ENCODE measurements around the gene GFPT1.
"Not testable (repeated sequence)": the region's sequence is repeated elsewhere in the genome, so short reads cannot be mapped to it uniquely, and the experiment has no call there.

GFPT1 gene

DNA sequence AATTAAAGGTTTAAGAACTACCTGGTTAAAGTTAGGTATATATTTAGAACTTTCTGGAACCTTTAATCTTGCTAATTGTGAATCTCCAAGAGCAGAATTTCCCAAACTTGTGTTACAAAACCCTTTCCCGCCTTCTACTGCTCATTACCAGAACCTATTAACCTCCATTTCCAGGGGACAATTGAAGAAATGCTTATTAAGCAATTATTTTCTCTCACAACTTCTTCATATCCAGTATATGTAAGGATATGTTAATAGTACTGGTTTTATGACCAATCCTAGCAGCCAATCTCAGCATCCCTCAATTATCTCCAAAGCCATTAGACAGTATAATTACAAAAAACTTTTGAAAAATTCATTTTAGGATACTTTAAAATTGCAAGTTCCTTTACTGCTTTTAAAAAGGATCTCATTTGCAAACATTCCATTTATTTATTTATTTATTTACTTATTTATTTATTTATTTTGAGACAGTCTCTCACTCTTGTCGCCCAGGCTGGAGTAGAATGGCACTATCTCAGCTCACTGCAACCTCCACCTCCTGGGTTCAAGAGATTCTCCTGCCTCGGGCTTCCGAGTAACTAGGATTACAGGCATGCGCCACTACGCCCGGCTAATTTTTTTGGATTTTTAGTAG lies 3.7 kb downstream of the GFPT1 start:
- DNase-seq (ENCODE audit: low read depth): no peak

DNA sequence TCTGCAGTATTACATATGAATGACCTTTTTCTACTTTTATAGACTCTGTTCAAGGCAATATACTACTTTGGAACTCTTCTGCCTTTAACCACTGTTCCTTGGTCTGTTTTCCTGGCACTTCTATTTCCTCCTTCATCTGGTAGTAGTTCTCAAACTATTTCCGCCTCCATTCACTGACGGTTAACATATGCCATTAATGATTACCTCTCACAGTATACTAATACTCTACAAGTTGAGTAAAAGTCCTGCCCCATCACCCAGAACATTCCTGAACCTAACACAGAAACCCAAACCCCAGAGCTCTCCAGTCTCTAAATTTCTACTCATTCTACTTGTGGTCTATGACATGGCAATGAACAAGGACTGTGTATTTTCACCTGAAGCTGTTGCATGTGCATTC lies 4.5 kb downstream of the GFPT1 start:
- DNase-seq (ENCODE audit: low read depth): no peak

DNA sequence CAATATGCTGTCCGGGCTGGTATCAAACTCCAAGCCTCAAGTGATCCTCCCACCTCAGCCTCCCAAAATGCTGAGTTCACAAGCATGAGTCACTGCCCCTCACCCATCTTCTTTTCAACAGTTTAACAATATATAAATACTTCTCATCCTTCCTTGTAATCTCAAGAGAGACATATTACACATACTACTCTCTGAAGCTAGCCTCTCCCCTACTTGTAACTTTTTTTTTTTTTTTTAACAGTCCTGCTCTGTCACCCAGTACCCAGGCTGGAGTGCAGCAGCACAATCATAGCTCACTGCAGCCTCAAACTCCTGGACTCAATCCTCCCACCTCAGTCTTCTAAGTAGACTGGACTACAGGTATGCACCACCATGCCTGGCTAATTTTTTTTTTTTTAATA lies 5.7 kb downstream of the GFPT1 start:
- DNase-seq (ENCODE audit: low read depth): no peak

DNA sequence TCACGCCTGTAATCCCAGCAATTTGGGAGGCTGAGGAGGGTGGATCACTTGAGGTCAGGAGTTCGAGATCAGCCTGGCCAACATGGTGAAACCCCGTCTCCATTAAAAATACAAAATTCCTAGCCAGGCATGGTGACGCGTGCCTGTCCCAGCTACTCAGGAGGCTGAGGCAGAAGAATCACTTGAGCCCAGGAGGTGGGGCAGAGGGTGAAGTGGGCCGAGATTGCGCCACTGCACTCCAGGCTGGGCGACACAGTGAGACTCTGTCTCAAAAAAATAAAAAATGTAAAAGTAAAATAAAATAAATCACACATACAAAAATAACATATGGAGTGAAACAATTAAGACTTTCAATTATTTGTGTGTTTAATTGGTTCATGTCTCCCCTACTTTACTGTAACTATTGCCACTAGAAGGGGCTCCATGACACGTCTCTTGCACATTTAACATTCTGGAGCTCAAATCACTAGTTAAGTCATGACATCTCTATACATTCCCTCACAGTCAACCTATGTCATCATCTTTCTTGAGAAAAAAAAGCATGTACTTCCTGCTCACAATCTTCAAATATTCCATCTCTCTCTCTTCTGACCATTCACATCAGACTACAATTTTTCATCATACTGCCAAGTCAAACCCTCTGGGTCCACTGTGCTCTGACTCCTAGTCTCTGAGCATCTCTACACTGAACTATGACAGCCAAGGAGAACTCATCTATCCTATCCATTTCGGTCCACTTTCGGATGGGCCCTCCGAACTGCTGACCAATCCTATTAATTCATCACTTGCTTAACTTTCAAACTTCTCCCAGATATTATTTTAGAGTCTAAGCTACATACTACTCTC lies 6.7 kb downstream of the GFPT1 start:
- DNase-seq (ENCODE audit: low read depth): no peak

DNA sequence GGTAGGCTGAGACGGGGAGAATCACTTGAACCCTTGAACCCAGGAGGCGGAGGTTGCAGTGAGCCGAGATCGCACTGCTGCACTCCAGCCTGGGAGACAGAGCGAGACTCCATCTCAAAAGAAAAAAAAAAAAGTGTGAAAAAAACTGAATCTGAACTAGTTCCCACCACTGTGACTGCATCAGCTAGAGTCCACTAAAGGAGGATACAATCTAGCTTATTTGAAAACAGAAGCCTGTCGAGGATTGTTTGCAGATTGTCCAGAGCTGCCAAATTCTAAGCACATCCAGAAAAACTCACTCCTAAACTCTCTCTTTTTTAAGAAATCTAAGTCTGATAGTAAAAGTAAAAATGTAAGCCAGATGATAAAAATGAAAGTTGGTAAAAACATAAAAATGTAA lies 10.6 kb downstream of the GFPT1 start:
- DNase-seq (ENCODE audit: low read depth): no peak

DNA sequence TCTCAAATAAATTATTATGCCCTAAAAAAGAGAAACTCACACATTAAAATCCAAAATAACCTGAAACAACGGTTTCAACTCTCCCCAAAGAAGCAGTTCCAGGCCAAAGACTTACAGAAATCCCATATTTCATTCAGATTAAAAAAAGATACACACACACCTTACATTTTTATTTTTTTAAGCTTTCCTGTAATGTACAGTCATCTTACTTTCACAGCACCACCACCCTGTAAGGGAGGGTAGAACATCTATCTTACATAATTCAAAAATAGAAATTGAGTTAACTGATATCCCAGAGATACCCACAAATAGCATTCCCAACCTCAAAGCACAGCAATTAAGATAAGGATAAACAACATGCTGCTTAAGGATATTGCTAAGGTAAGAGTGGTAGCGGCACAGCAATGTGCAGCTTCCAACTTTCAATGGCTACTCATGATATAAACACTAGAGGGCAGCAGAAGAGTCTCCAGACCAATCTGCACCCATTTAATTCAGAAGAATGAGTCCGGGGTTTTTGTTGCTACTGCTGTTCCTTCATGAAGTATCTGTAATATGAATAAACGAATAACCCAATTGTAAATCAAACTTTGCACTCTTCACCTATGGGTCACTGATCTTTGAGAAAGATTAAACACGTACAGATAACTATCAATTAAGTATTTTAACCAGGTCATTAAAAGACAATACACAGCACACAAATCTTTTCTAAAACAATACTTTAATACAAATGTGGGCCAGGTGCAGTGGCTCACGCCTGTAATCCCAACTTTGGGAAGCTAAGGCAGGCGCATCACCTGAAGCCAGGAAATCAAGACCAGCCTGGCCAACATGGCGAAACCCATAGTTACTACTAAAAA lies 11.3 kb downstream of the GFPT1 start:
- DNase-seq (ENCODE audit: low read depth): no peak

- no peak for DNase-seq (ENCODE audit: low read depth)
These were observed 14.3 kb downstream of the GFPT1 start for GRCh38 chr2:69372767-69373166.

- no peak for DNase-seq (ENCODE audit: low read depth)
These were observed 17.2 kb downstream of the GFPT1 start for GRCh38 chr2:69369802-69370201.

- DNase-seq (ENCODE audit: low read depth): no peak
These were observed 18.4 kb downstream of the GFPT1 start for GRCh38 chr2:69368588-69368987.

GRCh38 chr2:69359371-69359770 lies 27.7 kb downstream of the GFPT1 start:
- no peak for DNase-seq (ENCODE audit: low read depth)

- no peak for DNase-seq (ENCODE audit: low read depth)
These were observed 28.1 kb downstream of the GFPT1 start for GRCh38 chr2:69358914-69359313.

- no peak for DNase-seq (ENCODE audit: low read depth)
These were observed 30.6 kb downstream of the GFPT1 start for GRCh38 chr2:69356471-69356870.

DNA sequence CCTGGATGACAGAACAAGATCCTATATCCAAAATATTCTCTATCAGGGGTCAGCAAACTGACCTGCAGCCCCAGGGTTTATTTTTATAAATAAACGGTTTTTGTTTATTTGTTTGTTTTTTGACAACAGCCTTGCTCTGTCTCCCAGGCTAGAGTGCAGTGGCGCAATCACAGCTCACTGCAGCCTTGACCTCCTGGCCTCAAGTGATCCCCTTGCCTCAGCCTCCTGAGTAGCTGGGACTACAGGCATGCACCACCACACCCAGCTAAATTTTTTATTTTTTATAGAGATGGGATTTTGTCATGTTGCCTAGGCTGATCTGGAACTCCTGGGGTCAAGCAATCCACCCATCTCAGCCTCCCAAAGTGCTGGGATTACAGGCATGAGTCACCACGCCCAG lies 32.1 kb downstream of the GFPT1 start:
- not testable (repeated sequence) for DNase-seq (ENCODE audit: low read depth)

- no peak for DNase-seq (ENCODE audit: low read depth)
These were observed 33.7 kb downstream of the GFPT1 start for GRCh38 chr2:69353360-69353759.

DNA sequence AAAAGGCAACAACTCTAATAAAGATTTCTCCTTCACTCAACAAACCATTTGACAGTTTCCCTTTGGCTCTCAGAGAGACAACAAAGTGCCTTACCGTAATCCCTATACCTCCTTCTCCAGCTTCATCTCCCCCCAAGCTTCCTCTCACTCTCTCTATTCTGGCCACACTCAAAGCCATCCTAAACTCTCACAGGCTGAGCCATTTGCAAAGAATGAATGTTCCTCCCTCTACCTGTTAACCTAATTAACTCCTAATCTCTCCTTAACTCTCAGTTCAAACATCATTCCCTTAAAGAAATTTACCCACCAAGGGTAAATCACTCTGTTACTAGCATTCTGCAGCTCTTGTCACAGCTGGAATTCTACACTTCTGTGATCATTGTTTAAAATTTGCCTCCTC lies 38.2 kb downstream of the GFPT1 start:
- no peak for DNase-seq (ENCODE audit: low read depth)

- DNase-seq (ENCODE audit: low read depth): no peak
These were observed 41.6 kb downstream of the GFPT1 start for GRCh38 chr2:69345434-69345833.

DNA sequence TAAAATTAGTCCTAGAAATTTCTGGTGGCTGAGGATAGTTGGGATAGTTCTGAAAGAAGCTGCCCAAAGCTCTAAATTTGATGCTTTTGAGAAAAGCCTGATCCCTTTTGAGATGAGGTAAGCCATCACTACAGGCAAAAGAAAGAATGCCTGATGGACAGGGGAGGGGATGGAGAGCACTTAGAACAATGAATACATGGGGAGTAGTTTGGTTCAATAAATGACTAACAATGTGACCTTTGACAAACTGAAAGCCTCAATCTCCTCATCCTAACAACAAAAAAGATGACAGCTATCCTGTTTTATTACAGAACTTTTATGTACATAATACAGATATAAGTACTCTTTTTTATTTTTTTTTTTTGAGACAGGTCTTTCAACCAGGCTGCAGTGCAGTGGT lies 42.7 kb downstream of the GFPT1 start:
- no peak for DNase-seq (ENCODE audit: low read depth)

DNA sequence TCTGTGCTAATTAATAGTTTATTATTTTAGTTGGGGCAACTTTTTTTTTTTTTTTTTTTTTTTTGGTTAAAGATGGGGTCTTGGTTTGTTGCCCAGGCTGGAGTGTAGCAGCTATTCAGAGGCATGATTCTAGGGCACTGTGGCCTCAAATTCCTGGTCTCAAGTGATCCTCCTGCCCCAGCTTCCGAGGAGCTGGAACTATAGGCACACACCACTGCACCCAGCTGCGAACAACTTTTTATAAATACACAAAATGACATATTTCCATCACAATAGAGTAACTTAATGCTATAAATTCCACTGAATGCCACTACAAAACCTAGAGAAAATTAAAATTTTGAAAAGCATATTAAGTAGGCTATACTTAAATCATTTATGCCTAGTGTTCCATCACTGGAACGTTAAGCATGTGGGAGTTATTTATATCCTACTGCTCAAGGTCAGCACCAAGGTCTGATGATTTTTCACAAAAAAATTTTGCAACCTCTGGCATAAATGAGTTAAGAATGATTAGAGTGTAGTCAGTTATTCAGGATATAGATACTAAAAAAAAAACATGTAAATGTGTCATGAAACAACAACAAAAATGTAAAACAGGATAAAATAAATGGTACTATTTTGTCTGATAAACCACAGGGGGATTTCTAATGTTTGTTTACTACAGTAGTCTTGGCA lies 46.8 kb downstream of the GFPT1 start:
- DNase-seq (ENCODE audit: low read depth): no peak

- no peak for DNase-seq (ENCODE audit: low read depth)
These were observed 51.7 kb downstream of the GFPT1 start for GRCh38 chr2:69335311-69335710.

DNA sequence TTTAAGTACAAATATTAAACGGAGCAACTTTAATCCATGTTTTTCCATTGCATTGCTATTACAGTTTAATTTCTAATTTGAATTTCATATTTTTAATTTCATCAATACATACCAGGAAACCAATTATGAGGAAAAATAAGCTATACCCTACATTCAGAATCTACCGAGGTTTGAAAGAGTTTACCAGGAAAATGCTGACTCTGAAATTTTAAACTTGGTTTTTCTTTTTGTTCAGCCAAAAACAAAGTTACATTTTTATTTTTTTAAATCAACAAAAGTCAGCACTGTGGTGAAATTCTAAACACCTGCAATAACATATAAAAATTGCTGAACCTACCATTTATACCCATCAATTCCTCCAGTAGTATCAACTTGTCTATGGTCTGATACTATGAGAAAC lies 53.7 kb downstream of the GFPT1 start:
- DNase-seq (ENCODE audit: low read depth): no peak

- no peak for DNase-seq (ENCODE audit: low read depth)
These were observed 56.2 kb downstream of the GFPT1 start for GRCh38 chr2:69330781-69331180.

DNA sequence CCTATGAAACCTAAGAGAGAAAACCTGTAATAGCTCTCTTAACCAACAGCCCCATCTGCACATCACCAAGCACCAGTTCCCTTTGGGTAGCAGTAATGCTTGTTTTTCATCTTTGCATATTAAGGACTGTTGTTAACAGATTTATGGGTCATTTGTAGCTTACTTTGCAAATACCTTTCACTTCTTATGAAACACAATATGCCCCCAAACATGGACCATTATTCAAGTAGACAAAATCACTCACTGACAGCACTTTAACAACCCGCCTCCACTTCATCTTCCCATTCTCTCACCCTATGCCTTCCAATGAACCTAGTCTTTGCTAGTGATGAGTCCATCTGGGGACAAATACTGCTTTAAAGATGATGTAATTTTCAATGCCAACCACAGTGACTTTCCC lies 64.4 kb downstream of the GFPT1 start:
- DNase-seq (ENCODE audit: low read depth): no peak
